Prostate gland (tissue), 2 donors: Measurements from ENCODE around the gene CDK10.

Experiments
- CTCF ChIP-seq, 4 experiments: fragments of 200-600 bp in 2 of 4; fragments of 450-650 bp in 2 of 4; sonication (generic) in 2 of 4; IDR thresholded peaks; 1 replicate in 3 of 4; 2 replicates in 1 of 4; pipeline ENCODE4 v1.5.1; 2016 to 2019; ENCODE audit warnings: antibody characterized with exemption in 4 of 4, mild to moderate bottlenecking in 2 of 4, moderate library complexity in 2 of 4
- POLR2A ChIP-seq: fragments of 450-650 bp; IDR thresholded peaks from one replicate; pipeline ENCODE4 v1.6.1; 2016; ENCODE audit warnings: antibody characterized with exemption, mild to moderate bottlenecking
- POLR2AphosphoS5 ChIP-seq: sonication (generic); formaldehyde crosslinking; IDR thresholded peaks from one replicate; pipeline ENCODE4 v1.6.1; 2017; ENCODE audit warnings: antibody characterized with exemption

DNA sequence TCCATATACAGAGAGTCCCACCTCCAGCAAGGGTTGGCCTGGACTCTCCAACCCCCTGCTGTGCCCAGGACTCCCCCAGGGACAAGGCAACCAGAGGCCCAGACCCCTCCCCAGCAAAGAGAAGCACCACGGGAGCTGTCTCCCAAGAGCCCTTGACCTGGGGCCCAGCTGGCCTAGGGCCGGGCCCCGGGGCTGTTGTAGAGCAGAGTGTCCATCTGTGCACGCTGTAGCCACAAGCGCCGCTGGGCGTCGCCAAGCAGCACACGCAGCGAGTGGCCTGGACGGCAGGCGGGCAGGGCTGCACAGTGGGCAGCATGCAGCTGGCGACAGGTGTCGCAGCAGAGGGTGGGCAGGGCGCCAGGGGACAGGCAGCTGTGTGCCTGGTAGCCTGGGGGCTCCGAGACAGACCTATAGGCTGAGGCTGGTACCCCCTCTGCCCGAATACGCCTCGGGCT, 10.7 kb downstream of the CDK10 start:
- TF ChIP-seq CTCF (IDR thresholded peaks at IDR 0.05): no peak
- TF ChIP-seq POLR2A: no peak
- no peak for TF ChIP-seq POLR2AphosphoS5
